GM12872 (cell line): ENCODE data around the gene IQCN.

ENCODE experiments used
- TF ChIP-seq, protein P1 (sequence below): IDR thresholded peaks from 3 replicates; pipeline ENCODE4 v1.5.1; 2011; ENCODE audit warnings: low read depth, mild to moderate bottlenecking, low read length, moderate library complexity; ENCODE audit not compliant: insufficient read depth

IQCN gene

GRCh38 chr19:18317961-18318800, 43.9 kb upstream of the IQCN start:
- TF ChIP-seq, protein P1, sequence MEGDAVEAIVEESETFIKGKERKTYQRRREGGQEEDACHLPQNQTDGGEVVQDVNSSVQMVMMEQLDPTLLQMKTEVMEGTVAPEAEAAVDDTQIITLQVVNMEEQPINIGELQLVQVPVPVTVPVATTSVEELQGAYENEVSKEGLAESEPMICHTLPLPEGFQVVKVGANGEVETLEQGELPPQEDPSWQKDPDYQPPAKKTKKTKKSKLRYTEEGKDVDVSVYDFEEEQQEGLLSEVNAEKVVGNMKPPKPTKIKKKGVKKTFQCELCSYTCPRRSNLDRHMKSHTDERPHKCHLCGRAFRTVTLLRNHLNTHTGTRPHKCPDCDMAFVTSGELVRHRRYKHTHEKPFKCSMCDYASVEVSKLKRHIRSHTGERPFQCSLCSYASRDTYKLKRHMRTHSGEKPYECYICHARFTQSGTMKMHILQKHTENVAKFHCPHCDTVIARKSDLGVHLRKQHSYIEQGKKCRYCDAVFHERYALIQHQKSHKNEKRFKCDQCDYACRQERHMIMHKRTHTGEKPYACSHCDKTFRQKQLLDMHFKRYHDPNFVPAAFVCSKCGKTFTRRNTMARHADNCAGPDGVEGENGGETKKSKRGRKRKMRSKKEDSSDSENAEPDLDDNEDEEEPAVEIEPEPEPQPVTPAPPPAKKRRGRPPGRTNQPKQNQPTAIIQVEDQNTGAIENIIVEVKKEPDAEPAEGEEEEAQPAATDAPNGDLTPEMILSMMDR: no peak

GRCh38 chr19:18313398-18313797, 39.1 kb upstream of the IQCN start:
- TF ChIP-seq, protein P1: no peak

- TF ChIP-seq, protein P1: no peak
These were observed 37.9 kb upstream of the IQCN start for GRCh38 chr19:18312092-18312534.

- TF ChIP-seq, protein P1: no peak
These were observed 37.3 kb upstream of the IQCN start for GRCh38 chr19:18311502-18312091.

DNA sequence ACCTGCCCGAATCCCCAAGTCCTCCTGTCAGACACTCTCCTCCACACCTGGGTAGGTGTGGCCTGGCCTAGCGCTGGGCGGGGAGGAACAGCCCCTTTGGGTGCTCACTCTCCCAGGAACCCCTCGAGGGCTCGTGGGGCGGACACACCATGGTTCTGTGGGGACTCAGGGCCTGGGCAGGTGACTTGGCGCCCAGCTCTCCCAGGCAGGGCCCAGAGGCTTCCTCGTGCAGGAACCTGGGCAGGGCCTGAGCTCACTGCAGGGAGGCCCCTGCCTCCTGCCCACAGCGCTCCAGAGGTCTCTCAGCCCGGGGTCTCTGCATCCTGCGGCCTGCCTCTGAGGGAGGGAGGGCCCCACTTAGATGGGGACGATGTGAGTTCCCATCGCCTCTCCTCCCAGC, 36.7 kb upstream of the IQCN start:
- TF ChIP-seq, protein P1: no peak

GRCh38 chr19:18310118-18310909, 36.1 kb upstream of the IQCN start:
- TF ChIP-seq, protein P1: no peak

GRCh38 chr19:18309525-18310064, 35.3 kb upstream of the IQCN start:
- TF ChIP-seq, protein P1: no peak
